Ovary (tissue), 3 donors: Measurements from ENCODE around the gene GSG1L2.

ENCODE experiments used
- POLR2A ChIP-seq: fragments of 450-650 bp; IDR thresholded peaks from one replicate; pipeline ENCODE4 v1.6.1; 2017; ENCODE audit warnings: antibody characterized with exemption, mild to moderate bottlenecking, moderate library complexity
- TF ChIP-seq, protein P1 (sequence below), 3 donors: fragments of 450-650 bp in 2 of 3; fragments of 200-600 bp in 1 of 3; IDR thresholded peaks; one replicate each; pipeline versions ENCODE4 v1.5.1 to v1.8.0; 2016 to 2022; ENCODE audit warnings: antibody characterized with exemption in 3 of 3, mild to moderate bottlenecking in 1 of 3
- donor health status: DM: no; HTN: no; CAD: no.

DNA sequence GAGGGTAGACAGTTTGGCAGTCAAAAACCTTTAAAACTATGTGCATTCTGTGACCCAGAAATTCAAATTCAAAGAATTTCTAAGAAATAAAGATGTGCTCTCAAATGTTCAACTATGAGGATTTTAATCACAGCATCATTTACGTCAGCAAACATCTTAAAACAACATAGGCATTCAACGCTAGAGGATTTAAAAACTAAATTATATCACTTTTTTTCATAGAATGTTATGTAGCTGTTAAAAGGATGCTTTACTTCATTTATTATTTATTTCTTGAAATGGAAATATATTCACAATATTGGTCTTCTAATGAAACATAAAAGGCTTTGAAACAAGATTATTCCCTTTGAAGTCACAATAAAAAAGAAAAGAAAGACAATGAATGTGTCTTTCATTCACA is 7.5 kb upstream of the GSG1L2 start:
- TF ChIP-seq, protein P1, sequence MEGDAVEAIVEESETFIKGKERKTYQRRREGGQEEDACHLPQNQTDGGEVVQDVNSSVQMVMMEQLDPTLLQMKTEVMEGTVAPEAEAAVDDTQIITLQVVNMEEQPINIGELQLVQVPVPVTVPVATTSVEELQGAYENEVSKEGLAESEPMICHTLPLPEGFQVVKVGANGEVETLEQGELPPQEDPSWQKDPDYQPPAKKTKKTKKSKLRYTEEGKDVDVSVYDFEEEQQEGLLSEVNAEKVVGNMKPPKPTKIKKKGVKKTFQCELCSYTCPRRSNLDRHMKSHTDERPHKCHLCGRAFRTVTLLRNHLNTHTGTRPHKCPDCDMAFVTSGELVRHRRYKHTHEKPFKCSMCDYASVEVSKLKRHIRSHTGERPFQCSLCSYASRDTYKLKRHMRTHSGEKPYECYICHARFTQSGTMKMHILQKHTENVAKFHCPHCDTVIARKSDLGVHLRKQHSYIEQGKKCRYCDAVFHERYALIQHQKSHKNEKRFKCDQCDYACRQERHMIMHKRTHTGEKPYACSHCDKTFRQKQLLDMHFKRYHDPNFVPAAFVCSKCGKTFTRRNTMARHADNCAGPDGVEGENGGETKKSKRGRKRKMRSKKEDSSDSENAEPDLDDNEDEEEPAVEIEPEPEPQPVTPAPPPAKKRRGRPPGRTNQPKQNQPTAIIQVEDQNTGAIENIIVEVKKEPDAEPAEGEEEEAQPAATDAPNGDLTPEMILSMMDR (IDR thresholded peaks at IDR 0.05): no peak
- TF ChIP-seq POLR2A: no peak
